Measurements from ENCODE around the gene FBXO15.

FBXO15 gene

GRCh38 chr18:74066018-74066417 is 81.6 kb downstream of the FBXO15 start:
- Histone ChIP-seq H3K36me3 (replicated peaks; ENCODE audit: low read depth, low read length) (no peaks in the 10 kb centered on the region), H3K4me2 (ENCODE audit: low read length) (no peak overlapping the region), H3K27me3 (ENCODE audit: low read depth, low read length) (no peaks in the 10 kb centered on the region), H3K9ac (ENCODE audit: low read length) (no peak overlapping the region), H3K79me2 (ENCODE audit: low read length) (no peaks in the 10 kb centered on the region), H3K4me1 (ENCODE audit: low read length) (peaks cover 46% of the 10 kb centered on the region), H3K27ac (ENCODE audit: low read length) (no peak overlapping the region), H3K9me3 (ENCODE audit: insufficient read depth, low read length) (no peaks in the 10 kb centered on the region), H4K20me1 (ENCODE audit: insufficient read depth, low read length) (no peaks in the 10 kb centered on the region), H2AFZ (ENCODE audit: low read depth, low read length) (0 out of 2 replicates have a peak overlapping the region, but pooled peaks have one; percentile 12), H3K4me3 (ENCODE audit: low read length) (no peak overlapping the region)
- TF ChIP-seq EZH2phosphoT487 (IDR thresholded peaks at IDR 0.05; ENCODE audit: low read depth) = no peak
- no peak for TF ChIP-seq CTCF (IDR thresholded peaks at IDR 0.05; ENCODE audit: low read depth, low read length)

- TF ChIP-seq EZH2phosphoT487 (IDR thresholded peaks at IDR 0.05; ENCODE audit: low read depth) (no peak), CTCF (IDR thresholded peaks at IDR 0.05; ENCODE audit: low read depth, low read length) (no peak)
- H2AFZ ChIP-seq (ENCODE audit: low read depth, low read length) = 0 out of 2 replicates have a peak overlapping the region, but pooled peaks have one; percentile 12
- no peaks in the 10 kb centered on the region for H3K36me3 ChIP-seq (replicated peaks; ENCODE audit: low read depth, low read length)
- H3K4me3 ChIP-seq (ENCODE audit: low read length) = no peak overlapping the region
- H3K79me2 ChIP-seq (ENCODE audit: low read length) = no peaks in the 10 kb centered on the region
- no peak overlapping the region for H3K9ac ChIP-seq (ENCODE audit: low read length)
- H3K27ac ChIP-seq (ENCODE audit: low read length) = 0 out of 2 replicates have a peak overlapping the region, but pooled peaks have one; percentile 2
- peak overlapping the region; percentile 57 for H3K4me2 ChIP-seq (ENCODE audit: low read length)
- H3K9me3 ChIP-seq (ENCODE audit: insufficient read depth, low read length) = no peaks in the 10 kb centered on the region
- no peaks in the 10 kb centered on the region for H3K27me3 ChIP-seq (ENCODE audit: low read depth, low read length)
- no peaks in the 10 kb centered on the region for H4K20me1 ChIP-seq (ENCODE audit: insufficient read depth, low read length)
- peaks cover 53% of the 10 kb centered on the region for H3K4me1 ChIP-seq (ENCODE audit: low read length)
Observed at GRCh38 chr18:74065366-74065765, 82.3 kb downstream of the FBXO15 start.

- TF ChIP-seq EZH2phosphoT487 (IDR thresholded peaks at IDR 0.05; ENCODE audit: low read depth) (no peak), CTCF (IDR thresholded peaks at IDR 0.05; ENCODE audit: low read depth, low read length) (no peak)
- Histone ChIP-seq H3K4me1 (ENCODE audit: low read length) (peaks cover 56% of the 10 kb centered on the region), H3K4me3 (ENCODE audit: low read length) (peak overlapping the region; percentile 27), H3K9me3 (ENCODE audit: insufficient read depth, low read length) (no peaks in the 10 kb centered on the region), H4K20me1 (ENCODE audit: insufficient read depth, low read length) (no peaks in the 10 kb centered on the region), H3K27ac (ENCODE audit: low read length) (no peak overlapping the region), H3K79me2 (ENCODE audit: low read length) (no peaks in the 10 kb centered on the region), H3K36me3 (replicated peaks; ENCODE audit: low read depth, low read length) (no peaks in the 10 kb centered on the region), H3K27me3 (ENCODE audit: low read depth, low read length) (no peaks in the 10 kb centered on the region), H3K4me2 (ENCODE audit: low read length) (peak overlapping the region; percentile 57), H2AFZ (ENCODE audit: low read depth, low read length) (peak overlapping the region; percentile 42), H3K9ac (ENCODE audit: low read length) (no peak overlapping the region)
Observed at GRCh38 chr18:74064510-74064909, 83.1 kb downstream of the FBXO15 start.

- no peak overlapping the region; the same call in 1 of the 2 replicates for H3K9ac ChIP-seq (ENCODE audit: low read length)
- no peaks in the 10 kb centered on the region for H3K36me3 ChIP-seq (replicated peaks; ENCODE audit: low read depth, low read length)
- H2AFZ ChIP-seq (ENCODE audit: low read depth, low read length) = peak overlapping the region; percentile 15; the same call in 1 of the 2 replicates
- H3K4me2 ChIP-seq (ENCODE audit: low read length) = peak overlapping the region; percentile 57
- H3K4me3 ChIP-seq (ENCODE audit: low read length) = peak overlapping the region; percentile 27
- peak overlapping the region; percentile 56 for H3K27ac ChIP-seq (ENCODE audit: low read length)
- no peaks in the 10 kb centered on the region for H3K79me2 ChIP-seq (ENCODE audit: low read length)
- no peaks in the 10 kb centered on the region for H4K20me1 ChIP-seq (ENCODE audit: insufficient read depth, low read length)
- no peaks in the 10 kb centered on the region for H3K9me3 ChIP-seq (ENCODE audit: insufficient read depth, low read length)
- H3K4me1 ChIP-seq (ENCODE audit: low read length) = peaks cover 56% of the 10 kb centered on the region
- no peak for TF ChIP-seq EZH2phosphoT487 (IDR thresholded peaks at IDR 0.05; ENCODE audit: low read depth)
- TF ChIP-seq CTCF (IDR thresholded peaks at IDR 0.05; ENCODE audit: low read depth, low read length) = no peak
- no peaks in the 10 kb centered on the region for H3K27me3 ChIP-seq (ENCODE audit: low read depth, low read length)
Observed at GRCh38 chr18:74063557-74063956, 84.1 kb downstream of the FBXO15 start.
